HG03558 (cell line): ENCODE measurements around the gene AIF1L.

Experiments used
- ATAC-seq: cut with Tn5 transposase; IDR thresholded peaks from one replicate; pipeline ENCODE4 v1.9.1; 2021; ENCODE audit warnings: moderate number of reproducible peaks; ENCODE audit not compliant: unreplicated experiment; ENCODE audit errors: extremely low read depth

Gene AIF1L

GRCh38 chr9:131096269-131097125 lies at the start of gene AIF1L:
Gene AIF1L, plus strand, starts transcription at chr9:131096531. Its CDS starts 99 bp downstream, at chr9:131096630.
- ATAC-seq, result no peak

GRCh38 chr9:131046581-131047202 lies 49.6 kb upstream of the AIF1L start:
- ATAC-seq, result no peak

GRCh38 chr9:131048332-131048731 lies 48.0 kb upstream of the AIF1L start:
- no peak for ATAC-seq

GRCh38 chr9:131048820-131049219 lies 47.5 kb upstream of the AIF1L start:
- no peak for ATAC-seq

GRCh38 chr9:131049829-131050715 lies 46.3 kb upstream of the AIF1L start:
- no peak for ATAC-seq

- no peak for ATAC-seq
Observed at GRCh38 chr9:131050831-131051230, 45.5 kb upstream of the AIF1L start.

GRCh38 chr9:131051592-131052517 lies 44.5 kb upstream of the AIF1L start:
- ATAC-seq, result no peak

- ATAC-seq, result no peak
Observed at GRCh38 chr9:131053896-131054295, 42.4 kb upstream of the AIF1L start.

- no peak for ATAC-seq
Observed at GRCh38 chr9:131056781-131057506, 39.4 kb upstream of the AIF1L start.

- ATAC-seq, result no peak
Observed at GRCh38 chr9:131060900-131061630, 35.3 kb upstream of the AIF1L start.

- no peak for ATAC-seq
Observed at GRCh38 chr9:131062969-131063368, 33.4 kb upstream of the AIF1L start.

GRCh38 chr9:131065599-131065998 lies 30.7 kb upstream of the AIF1L start:
- ATAC-seq, result no peak

- ATAC-seq, result no peak
Observed at GRCh38 chr9:131067625-131068024, 28.7 kb upstream of the AIF1L start.

- no peak for ATAC-seq
Observed at GRCh38 chr9:131068076-131068816, 28.1 kb upstream of the AIF1L start.

GRCh38 chr9:131069699-131070098 lies 26.6 kb upstream of the AIF1L start:
- no peak for ATAC-seq

- ATAC-seq, result no peak
Observed at GRCh38 chr9:131072107-131072870, 24.0 kb upstream of the AIF1L start.

GRCh38 chr9:131072871-131073237 lies 23.5 kb upstream of the AIF1L start:
- no peak for ATAC-seq
